NCI-H82 (cell line): ENCODE results near the gene ZFHX3.

Experiments used
- DNase-seq: peaks from one replicate; lab custom pipeline; 2025; lab: John Stamatoyannopoulos, UW

Gene ZFHX3

GRCh38 chr16:72898216-72898825, 149.6 kb downstream of the ZFHX3 start:
- no peak for DNase-seq

- no peak for DNase-seq
These were observed 150.2 kb downstream of the ZFHX3 start for GRCh38 chr16:72897707-72898106.

GRCh38 chr16:72896485-72897118, 151.3 kb downstream of the ZFHX3 start:
- no peak for DNase-seq

GRCh38 chr16:72895951-72896350, 152.0 kb downstream of the ZFHX3 start:
- DNase-seq = peak; percentile 87

DNA sequence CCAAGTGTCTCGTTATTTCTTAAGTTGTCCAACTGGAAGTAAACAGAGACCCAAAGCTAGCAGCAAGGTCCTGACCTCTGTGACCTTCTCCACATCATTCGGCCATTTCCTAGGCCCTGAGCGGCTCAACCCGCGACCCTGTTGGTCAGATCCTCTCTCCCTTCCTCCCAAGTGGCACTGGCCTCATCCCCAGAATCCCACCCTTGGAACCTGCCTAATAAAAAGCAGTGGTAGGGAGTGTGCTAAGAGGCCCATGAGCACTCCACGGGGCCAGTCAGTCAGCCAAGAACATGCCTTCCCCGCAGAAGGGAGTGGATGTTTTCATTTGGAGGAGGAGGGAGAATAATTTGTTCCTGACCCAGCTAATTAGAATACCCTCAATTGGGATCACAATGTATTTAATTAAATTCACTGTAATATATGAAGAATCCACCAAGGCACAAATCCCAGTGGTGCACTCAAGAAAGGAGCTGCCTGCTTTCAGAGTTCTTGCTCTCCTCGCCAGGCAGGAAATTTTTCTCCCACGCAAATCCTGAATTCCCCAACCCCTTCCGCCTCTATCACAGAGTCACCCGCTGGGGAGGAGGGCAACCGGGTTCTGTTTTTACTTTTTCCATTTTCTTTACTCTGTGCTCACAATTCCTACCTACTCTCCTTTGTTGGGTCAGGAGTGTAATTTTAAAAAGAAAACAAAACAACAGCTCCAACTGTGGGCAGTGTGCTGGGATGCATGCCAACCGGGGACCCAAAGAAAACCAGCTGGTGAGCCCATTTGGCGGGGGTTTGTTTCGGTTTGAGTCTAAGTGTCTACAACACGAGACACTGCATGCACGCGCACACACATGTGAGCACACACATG, 153.4 kb downstream of the ZFHX3 start:
- DNase-seq = no peak

GRCh38 chr16:72891291-72892227, 156.4 kb downstream of the ZFHX3 start:
- DNase-seq = no peak

DNA sequence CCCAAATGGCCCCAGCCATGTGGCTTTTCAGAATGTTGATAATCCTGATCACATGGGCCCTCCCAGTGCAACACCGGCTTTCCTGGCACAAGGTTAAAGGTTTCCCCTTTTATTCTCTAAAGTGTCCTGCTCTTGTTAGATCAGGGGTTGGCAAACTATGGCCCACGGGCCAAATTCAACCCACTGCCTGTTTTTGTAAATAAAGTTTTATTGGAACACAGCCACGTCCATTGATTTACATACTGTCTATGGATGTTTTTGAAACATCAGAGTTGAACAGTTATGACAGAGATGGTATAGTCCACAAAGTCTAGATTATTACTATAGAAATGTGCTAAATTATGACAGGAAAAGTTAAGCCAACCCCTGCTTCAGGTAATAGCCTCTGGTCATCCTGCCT, 157.3 kb downstream of the ZFHX3 start:
- no peak for DNase-seq

DNA sequence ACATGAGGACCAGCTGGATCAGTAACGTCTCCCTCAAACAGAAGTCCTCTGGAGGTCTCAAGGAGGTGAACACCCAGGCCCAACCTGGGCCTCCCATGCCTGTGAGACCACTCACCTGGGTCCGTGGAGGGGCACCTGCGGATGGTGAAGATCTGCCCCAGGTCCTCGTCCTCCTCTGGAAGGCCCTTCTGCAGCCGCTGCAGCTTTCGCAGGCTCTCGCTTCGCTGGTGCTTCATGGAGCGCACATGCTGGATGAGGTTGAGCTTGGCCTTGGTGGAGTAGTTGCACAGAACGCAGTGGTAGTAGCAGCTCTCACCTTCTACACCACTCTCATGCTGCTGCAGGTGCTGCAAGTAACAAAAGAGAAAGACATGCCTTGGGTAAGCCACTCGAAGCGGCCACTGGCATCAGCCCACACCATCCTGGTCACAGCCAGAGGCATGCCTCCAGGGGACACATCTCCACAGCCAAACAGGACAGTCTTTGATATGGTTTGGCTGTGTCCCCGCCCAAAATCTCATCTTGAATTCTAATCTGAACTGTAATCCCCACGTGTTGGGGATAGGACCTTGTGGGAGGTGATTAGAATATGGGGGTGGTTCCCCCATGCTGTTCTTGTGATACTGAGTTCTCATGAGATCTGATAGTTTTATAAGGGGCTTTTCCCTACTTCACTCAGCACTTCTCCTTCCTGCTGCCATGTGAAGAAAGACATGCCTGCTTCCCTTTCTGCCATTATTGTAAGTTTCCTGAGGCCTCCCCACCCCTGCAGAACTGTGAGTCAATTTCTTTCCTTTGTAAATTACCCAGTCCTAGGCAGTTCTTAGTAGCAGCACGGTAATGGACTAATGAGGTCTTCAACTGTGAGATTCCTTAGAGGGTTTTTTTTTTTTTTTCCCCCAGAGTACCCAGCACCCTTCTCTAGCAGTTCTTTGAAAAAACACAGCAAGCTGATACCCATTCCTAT, 158.0 kb downstream of the ZFHX3 start:
- no peak for DNase-seq

- DNase-seq = no peak
These were observed 160.4 kb downstream of the ZFHX3 start for GRCh38 chr16:72887537-72887936.

DNA sequence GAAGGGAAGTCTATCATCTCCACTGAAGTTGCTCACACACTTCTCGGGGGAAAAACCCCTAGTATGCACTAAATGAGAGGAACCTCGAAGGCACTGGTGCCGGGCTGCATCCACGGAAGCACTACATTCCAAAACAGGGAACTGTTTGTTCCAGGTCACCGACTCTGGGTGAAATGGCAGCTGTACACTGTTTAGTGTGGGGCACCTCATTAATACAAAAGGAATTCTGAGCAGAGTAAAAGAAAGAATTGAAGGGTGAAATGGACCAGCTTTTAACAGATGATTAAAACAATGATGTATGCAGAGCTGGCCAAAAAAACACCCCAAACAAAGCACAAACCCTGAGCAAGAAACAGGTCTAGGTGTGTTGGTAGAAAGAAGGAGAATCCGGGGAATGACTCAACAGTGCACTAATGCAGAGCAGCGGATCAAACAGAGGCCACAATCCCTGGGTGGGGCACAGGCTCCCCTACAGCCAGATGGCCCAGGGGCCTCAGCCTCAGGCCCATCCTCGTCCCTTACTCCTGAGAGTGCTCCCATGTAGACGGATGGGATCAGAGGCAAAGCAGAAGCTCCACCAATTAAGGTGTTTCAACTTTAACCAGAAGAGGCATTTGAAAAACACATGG, 161.5 kb downstream of the ZFHX3 start:
- peak; percentile 7 for DNase-seq

- no peak for DNase-seq
These were observed 163.4 kb downstream of the ZFHX3 start for GRCh38 chr16:72884573-72884972.

GRCh38 chr16:72884037-72884436, 163.9 kb downstream of the ZFHX3 start:
- no peak for DNase-seq

DNA sequence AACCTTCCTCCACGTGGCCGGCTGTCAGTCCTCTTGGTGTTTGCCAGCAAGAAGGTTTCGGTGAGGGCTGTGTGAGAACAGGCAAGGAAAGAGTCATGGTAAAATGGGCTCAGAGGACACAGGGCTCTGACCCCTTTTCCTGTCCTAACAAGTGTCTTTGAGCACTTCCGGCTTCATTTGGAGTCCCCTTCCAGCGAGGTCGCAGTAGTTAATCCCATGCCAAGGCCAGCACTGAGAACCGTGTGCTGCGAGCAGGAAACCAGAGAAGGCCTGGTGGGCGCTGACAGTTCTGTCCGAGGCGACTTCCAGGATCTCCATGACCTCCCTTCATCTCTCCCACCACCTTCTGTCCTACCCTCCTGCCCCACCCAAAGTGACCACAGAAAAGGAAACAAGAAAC, 168.1 kb downstream of the ZFHX3 start:
- DNase-seq = no peak

DNA sequence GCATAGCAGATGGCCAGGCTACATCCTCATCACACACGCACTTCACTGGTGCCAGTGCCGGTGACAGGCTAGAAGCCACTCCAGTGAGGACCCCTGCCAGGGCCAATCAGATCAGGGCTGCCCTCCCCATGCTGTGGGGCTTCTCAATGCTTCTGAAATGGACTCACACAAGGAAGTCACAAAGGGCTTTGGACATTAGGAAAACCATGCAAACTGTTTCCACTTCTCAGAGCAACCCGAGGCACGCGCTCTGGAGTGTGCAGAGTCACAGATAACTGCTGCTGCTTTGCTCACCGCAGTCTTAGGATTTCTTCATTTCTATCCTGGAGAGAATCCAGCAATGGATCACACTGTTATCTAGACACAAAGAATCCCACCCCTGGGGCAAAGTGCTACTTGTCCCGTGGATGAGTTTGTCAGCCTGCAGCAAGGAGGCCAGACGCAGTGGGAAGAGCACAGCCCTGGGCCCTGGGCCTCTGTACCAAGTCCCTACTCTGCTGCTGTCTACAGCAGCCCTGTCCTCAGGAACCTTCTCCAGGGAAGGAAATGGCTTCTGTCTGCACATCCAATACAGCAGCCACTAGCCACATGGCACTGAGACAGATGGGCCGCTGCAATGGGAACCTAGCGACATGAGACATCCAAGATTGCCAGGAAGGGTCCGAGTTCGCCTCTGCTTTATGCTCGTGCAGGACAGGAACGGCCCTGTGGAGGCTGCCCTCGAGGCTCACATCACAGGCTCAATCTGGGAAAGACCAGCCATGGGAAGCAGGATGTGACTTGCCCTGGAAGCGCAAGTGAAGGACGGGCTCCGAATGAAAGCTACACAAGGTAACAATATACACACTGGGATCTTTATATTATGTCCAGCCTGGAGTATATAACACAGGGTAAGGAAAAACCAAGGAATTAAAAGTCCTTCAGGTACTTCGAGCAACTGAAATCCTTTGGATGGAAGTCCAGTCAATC, 169.3 kb downstream of the ZFHX3 start:
- no peak for DNase-seq

GRCh38 chr16:72877374-72878028, 170.4 kb downstream of the ZFHX3 start:
- DNase-seq = no peak

GRCh38 chr16:72876981-72877373, 171.0 kb downstream of the ZFHX3 start:
- DNase-seq = no peak

- no peak for DNase-seq
These were observed 171.7 kb downstream of the ZFHX3 start for GRCh38 chr16:72876221-72876620.

DNA sequence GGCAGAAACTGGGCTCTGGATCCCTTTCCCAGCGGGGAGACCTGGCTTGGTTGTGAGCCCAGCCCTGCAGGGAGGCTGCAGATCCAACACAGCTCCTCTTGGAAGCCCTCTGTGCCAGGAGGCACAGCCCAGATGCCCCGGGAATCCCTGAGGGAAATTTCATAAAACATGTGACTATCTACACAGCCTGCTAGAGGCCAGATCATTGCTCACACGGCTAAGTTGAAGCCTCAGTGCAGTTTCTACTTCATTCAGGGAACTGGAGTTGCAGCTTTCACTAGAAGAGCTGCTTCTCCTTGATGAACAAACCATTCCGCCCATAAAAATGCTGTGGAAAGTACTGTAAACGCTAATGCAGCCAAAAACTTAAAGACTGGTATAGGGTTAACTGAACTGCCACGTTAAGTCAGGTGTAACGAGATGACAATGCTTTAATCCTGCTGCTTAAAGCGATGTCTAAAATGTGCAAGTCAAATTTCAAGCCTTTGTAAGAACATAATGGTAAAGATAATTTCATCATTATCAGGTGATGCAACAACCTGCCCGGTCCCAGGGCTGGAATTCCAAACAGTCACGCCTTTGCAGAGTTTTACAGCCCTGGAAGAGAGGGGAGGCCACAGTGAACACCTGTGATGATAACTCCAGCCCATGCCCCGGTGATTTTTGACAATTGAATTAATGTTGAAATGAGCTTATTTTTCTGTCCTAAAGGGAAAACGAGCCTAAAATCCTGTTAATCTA, 172.5 kb downstream of the ZFHX3 start:
- no peak for DNase-seq
